HCT116 (cell line): ENCODE results near the gene NUMA1. TPM values are rescaled to one million over a fixed set of nuclear protein-coding genes. Genes with fewer than 3 reads are reported as not detected.

ENCODE experiments used
- ATAC-seq: fragments of 200-7000 bp; cut with Tn5 transposase; 2 replicates; pipeline ENCODE4 v1.9.1; 2020; ENCODE audit warnings: mild to moderate bottlenecking, moderate library complexity
- BruUV-seq: library from RNA; stranded (reverse); fragments of 400-500 nt; replicated peaks from 2 replicates; lab custom pipeline; 2021; lab: Mats Ljungman, UMichigan
- CTCF ChIA-PET: fragments of 300-600 bp; sonication (Branson Sonifier 250); formaldehyde crosslinking; loops from one replicate; lab custom pipeline; 2021; ENCODE audit warnings: antibody characterized with exemption; lab: Charles Lee
- POLR2A ChIA-PET: fragments of 300-600, 350-600 bp; sonication (Branson Sonifier 250); formaldehyde crosslinking; loops from one replicate; lab custom pipeline; 2021; ENCODE audit warnings: antibody characterized with exemption; lab: Charles Lee
- RAD21 ChIA-PET, 2 experiments: fragments of 300-600 bp; sonication (Branson Sonifier 250); formaldehyde crosslinking; loops; one replicate each; lab custom pipeline; 2023; ENCODE audit warnings: low total read pairs in 2 of 2; ENCODE audit not compliant: uncharacterized antibody in 2 of 2, unreplicated experiment in 2 of 2, low non-redundant PET in 1 of 2; lab: Charles Lee
- DNase-seq: peaks from one replicate; pipeline ENCODE4 v3.0.0-alpha.2; 2010; ENCODE audit warnings: low read depth, low spot score
- H2AFZ ChIP-seq: fragments of 200-600 bp; shearing (Covaris generic), sonication (generic); 2 replicates; pipeline ENCODE4 v1.6.1; 2017; ENCODE audit warnings: low read depth, mixed run types, mixed read lengths, antibody characterized with exemption, low read length; ENCODE audit not compliant: poor library complexity, severe bottlenecking
- H3K27ac ChIP-seq: 2 replicates; pipeline ENCODE4 v1.5.1; 2012; ENCODE audit warnings: low read depth, low read length
- H3K27me3 ChIP-seq: fragments of 200-600 bp; sonication (generic); 2 replicates; pipeline ENCODE4 v1.6.1; 2016; ENCODE audit warnings: mixed run types, low read length, mixed read lengths; ENCODE audit not compliant: insufficient read depth
- H3K36me3 ChIP-seq, 2 experiments: fragments of 200-500 bp in 1 of 2; fragments of 200-600 bp in 1 of 2; sonication (Bioruptor generic) in 1 of 2; sonication (generic) in 1 of 2; 2 replicates each; pipeline versions ENCODE4 v1.5.1 to v1.6.1; 2014 to 2016; ENCODE audit warnings: low read length in 2 of 2, inconsistent platforms in 1 of 2, mixed read lengths in 1 of 2, mixed run types in 1 of 2; ENCODE audit not compliant: insufficient read depth in 2 of 2, control insufficient read depth in 1 of 2
- H3K4me1 ChIP-seq, 2 experiments: fragments of 200-600 bp in 1 of 2; sonication (generic) in 1 of 2; 2 replicates each; pipeline versions ENCODE4 v1.5.1 to v1.6.1; 2012 to 2017; ENCODE audit warnings: low read length in 2 of 2, inconsistent platforms in 1 of 2, mild to moderate bottlenecking in 1 of 2, mixed read lengths in 1 of 2, mixed run types in 1 of 2, moderate library complexity in 1 of 2; ENCODE audit not compliant: insufficient read depth in 2 of 2, control insufficient read depth in 1 of 2
- H3K4me2 ChIP-seq: fragments of 200-600 bp; sonication (generic); 2 replicates; pipeline ENCODE4 v1.6.1; 2017; ENCODE audit warnings: mixed run types, low read length, mixed read lengths
- H3K4me3 ChIP-seq, 2 experiments: fragments of 200-600 bp in 1 of 2; sonication (generic) in 1 of 2; replicated peaks in 1 of 2; 2 replicates each; pipeline ENCODE4 v1.5.1; 2011 to 2016; ENCODE audit warnings: low read length in 2 of 2, control low read depth in 1 of 2, low read depth in 1 of 2, mild to moderate bottlenecking in 1 of 2, mixed read lengths in 1 of 2, mixed run types in 1 of 2
- H3K79me2 ChIP-seq: fragments of 200-600 bp; sonication (generic); 2 replicates; pipeline ENCODE4 v1.6.1; 2017; ENCODE audit warnings: mild to moderate bottlenecking, mixed run types, low read length, moderate library complexity, mixed read lengths; ENCODE audit not compliant: insufficient read depth
- H3K9ac ChIP-seq: fragments of 200-600 bp; sonication (generic); 2 replicates; pipeline ENCODE4 v1.6.1; 2016; ENCODE audit warnings: low read length, mixed read lengths
- H3K9me2 ChIP-seq: fragments of 200-600 bp; sonication (generic), shearing (Covaris generic); 2 replicates; pipeline ENCODE4 v1.6.1; 2017; ENCODE audit warnings: mixed run types, mild to moderate bottlenecking, moderate library complexity; ENCODE audit not compliant: insufficient read depth
- H3K9me3 ChIP-seq, 2 experiments: fragments of 200-500 bp in 1 of 2; fragments of 200-600 bp in 1 of 2; sonication (Bioruptor generic) in 1 of 2; sonication (generic) in 1 of 2; 2 replicates each; pipeline ENCODE4 v1.6.1; 2014 to 2017; ENCODE audit warnings: low read length in 2 of 2, mixed read lengths in 2 of 2, inconsistent platforms in 1 of 2, low read depth in 1 of 2, mild to moderate bottlenecking in 1 of 2, mixed run types in 1 of 2, moderate library complexity in 1 of 2; ENCODE audit not compliant: control insufficient read depth in 1 of 2, insufficient read depth in 1 of 2
- H4K20me1 ChIP-seq: fragments of 200-600 bp; sonication (generic), shearing (Covaris generic); 2 replicates; pipeline ENCODE4 v1.6.1; 2017; ENCODE audit warnings: mixed run types, mild to moderate bottlenecking, moderate library complexity; ENCODE audit not compliant: insufficient read depth
- CEBPB ChIP-seq: IDR thresholded peaks from 2 replicates; pipeline ENCODE4 v1.6.1; 2012; ENCODE audit warnings: low read depth
- CTCF ChIP-seq, 3 experiments: fragments of 200-600 bp in 1 of 3; sonication (generic) in 1 of 3; IDR thresholded peaks in 2 of 3; conservative IDR thresholded peaks in 1 of 3; 2 replicates each; pipeline ENCODE4 v1.5.1; 2012 to 2017; ENCODE audit warnings: low read depth in 2 of 3, low read length in 2 of 3, antibody characterized with exemption in 1 of 3, borderline replicate concordance in 1 of 3, control low read depth in 1 of 3, mild to moderate bottlenecking in 1 of 3, mixed read lengths in 1 of 3, mixed run types in 1 of 3, moderate library complexity in 1 of 3; ENCODE audit not compliant: insufficient read depth in 1 of 3
- POLR2A ChIP-seq: IDR thresholded peaks from 2 replicates; pipeline ENCODE4 v1.7.0; 2011; ENCODE audit warnings: borderline replicate concordance; ENCODE audit not compliant: insufficient read depth, insufficient read length; ENCODE audit errors: extremely low read depth
- POLR2AphosphoS5 ChIP-seq: IDR thresholded peaks from 2 replicates; pipeline ENCODE4 v1.6.1; 2011; ENCODE audit warnings: mild to moderate bottlenecking, low read depth, low read length, moderate library complexity
- SIN3A ChIP-seq: IDR thresholded peaks from 2 replicates; pipeline ENCODE4 v1.6.1; 2012; ENCODE audit warnings: low read depth
- TCF7L2 ChIP-seq: IDR thresholded peaks from 2 replicates; pipeline ENCODE4 v1.7.0; 2011; ENCODE audit warnings: borderline replicate concordance, inconsistent platforms; ENCODE audit not compliant: insufficient read depth, insufficient read length; ENCODE audit errors: extremely low read depth
- YY1 ChIP-seq: IDR thresholded peaks from 2 replicates; pipeline ENCODE4 v1.6.1; 2011; ENCODE audit warnings: low read length, low read depth, moderate library complexity, mild to moderate bottlenecking; ENCODE audit not compliant: insufficient replicate concordance; ENCODE audit errors: extremely low read depth
- ZBTB33 ChIP-seq: IDR thresholded peaks from 2 replicates; pipeline ENCODE4 v1.6.1; 2011; ENCODE audit warnings: mild to moderate bottlenecking, low read length, moderate library complexity; ENCODE audit not compliant: insufficient replicate concordance; ENCODE audit errors: extremely low read depth
- intact Hi-C: fragments of 100-400 bp; cut with micrococcal nuclease; formaldehyde crosslinking; loops from 2 replicates; pipeline ENCODE4 v1.10.0; 2022
- total RNA-seq: library from RNA; stranded (reverse); gene quantifications from one replicate; pipeline ENCODE4 v1.2.1, GENCODE V29; 2021; ENCODE audit not compliant: unreplicated experiment

The NUMA1 gene
- total RNA-seq, 1 experiment from 2014 or later, result 133 TPM

- H3K9ac ChIP-seq, result peak overlapping the region; percentile 95
- H2AFZ ChIP-seq, result no peak overlapping the region
- intact Hi-C loops, result loop anchor here (5.0 kb wide), 1 partner anchor 120 kb away; the partner anchor contains the start of gene INPPL1
- DNase-seq (no peak), ATAC-seq (no peak)
- peak overlapping the region; percentile 90 for H3K4me2 ChIP-seq
- H3K4me3 ChIP-seq, result peak overlapping the region; percentile 89 to 99
- peak overlapping the region; percentile 80 for H3K27ac ChIP-seq
- no peaks in the 10 kb centered on the region for H3K9me2 ChIP-seq
- RAD21 ChIA-PET, result interaction anchor here in 1 of 2 experiments (0.6 kb wide), 1 partner anchor 10 kb away, joined by 3 read pairs; the partner anchor contains the start of gene ANAPC15
- H3K9me3 ChIP-seq, result no peaks in the 10 kb centered on the region
- POLR2A ChIA-PET, result no interaction called here
- TF ChIP-seq TCF7L2 (no peak), CTCF (IDR thresholded peaks at IDR 0.05 in 2 of 3, conservative IDR thresholded peaks at IDR 0.05 in 1 of 3; ENCODE audit: borderline replicate concordance in 1 of 3, insufficient read depth in 1 of 3, low read depth in 2 of 3, low read length in 2 of 3) (no peak), ZBTB33 (no peak), CEBPB (no peak), POLR2AphosphoS5 (no peak), YY1 (no peak), SIN3A (no peak), POLR2A (no peak)
- no TSS peak for BruUV-seq
- H3K27me3 ChIP-seq, result no peaks in the 10 kb centered on the region
- peaks cover 8 to 15% of the 10 kb centered on the region in 2 experiments; a peak in 3 of 4 replicates for H3K36me3 ChIP-seq
- H3K4me1 ChIP-seq, result peaks cover 11 to 18% of the 10 kb centered on the region in 2 experiments; a peak in 3 of 4 replicates
- H4K20me1 ChIP-seq, result no peaks in the 10 kb centered on the region
- H3K79me2 ChIP-seq, result peaks cover 36% of the 10 kb centered on the region
- CTCF ChIA-PET, result no interaction called here
Observed at GRCh38 chr11:72102631-72102945, 22.2 kb upstream of the NUMA1 start.
